MCF 10A (cell line): ENCODE results near the gene TSPAN3. TPM values are rescaled to one million over a fixed set of nuclear protein-coding genes. Genes with fewer than 3 reads are reported as not detected.

Experiments used
- BruUV-seq: library from RNA; stranded (reverse); fragments of 400-500 nt; replicated peaks from 2 replicates; lab custom pipeline; 2021; lab: Mats Ljungman, UMichigan
- CTCF ChIA-PET: fragments of 300-600 bp; sonication (Branson Sonifier 250); formaldehyde crosslinking; extraction: SDS; loops from one replicate; lab custom pipeline; 2021; ENCODE audit warnings: antibody characterized with exemption, inconsistent platforms; lab: Yijun Ruan, JAX
- POLR2A ChIA-PET: fragments of 300-600, 350-650 bp; sonication (Branson Sonifier 250); formaldehyde crosslinking; extraction: SDS; loops from one replicate; lab custom pipeline; 2020; ENCODE audit warnings: antibody characterized with exemption, inconsistent platforms; lab: Yijun Ruan, JAX
- DNase-seq: peaks from one replicate; pipeline ENCODE4 v3.0.0-alpha.2; 2018; ENCODE audit not compliant: unreplicated experiment
- H3K27ac Mint-ChIP-seq: one replicate; pipeline ENCODE4 v1.8.0; 2022; ENCODE audit warnings: mild to moderate bottlenecking, low read depth, mixed read lengths; ENCODE audit not compliant: unreplicated experiment
- H3K27me3 Mint-ChIP-seq: one replicate; pipeline ENCODE4 v1.8.0; 2022; ENCODE audit warnings: mixed read lengths; ENCODE audit not compliant: insufficient read depth, unreplicated experiment
- H3K36me3 Mint-ChIP-seq: one replicate; pipeline ENCODE4 v1.8.0; 2022; ENCODE audit warnings: mild to moderate bottlenecking, moderate library complexity, mixed read lengths; ENCODE audit not compliant: insufficient read depth, unreplicated experiment
- H3K4me1 Mint-ChIP-seq: one replicate; pipeline ENCODE4 v1.8.0; 2022; ENCODE audit warnings: mixed read lengths; ENCODE audit not compliant: insufficient read depth, unreplicated experiment
- H3K4me3 Mint-ChIP-seq: one replicate; pipeline ENCODE4 v1.8.0; 2022; ENCODE audit warnings: mild to moderate bottlenecking, moderate library complexity, mixed read lengths; ENCODE audit not compliant: unreplicated experiment
- H3K9me3 Mint-ChIP-seq: one replicate; pipeline ENCODE4 v1.8.0; 2022; ENCODE audit warnings: mixed read lengths; ENCODE audit not compliant: unreplicated experiment
- CTCF ChIP-seq: fragments of 200-600 bp; IDR thresholded peaks from one replicate; pipeline ENCODE4 v1.8.0; 2022; ENCODE audit warnings: antibody characterized with exemption, mild to moderate bottlenecking; ENCODE audit not compliant: unreplicated experiment
- intact Hi-C: fragments of 100-400 bp; cut with micrococcal nuclease; formaldehyde crosslinking; loops from 2 replicates; pipeline ENCODE4 v1.14.1; 2022
- total RNA-seq: library from RNA; stranded (reverse); gene quantifications from 2 replicates; pipeline ENCODE4 v1.2.3, GENCODE V29; 2022

Gene TSPAN3
- total RNA-seq, 1 experiment from 2014 or later, result 96.6 TPM

GRCh38 chr15:77045985-77046384, 24.9 kb downstream of the TSPAN3 start:
- H3K36me3 Mint-ChIP-seq, result peaks cover 50% of the 10 kb centered on the region

GRCh38 chr15:77044228-77045042, 26.5 kb downstream of the TSPAN3 start:
- Mint-ChIP-seq H3K4me1 (no peaks in the 10 kb centered on the region), H3K9me3 (no peaks in the 10 kb centered on the region), H3K4me3 (no peak overlapping the region), H3K27ac (no peak overlapping the region), H3K27me3 (no peaks in the 10 kb centered on the region), H3K36me3 (peaks cover 49% of the 10 kb centered on the region)
- intact Hi-C loops, result no loop called here
- no peak for DNase-seq
- TF ChIP-seq CTCF, result no peak
- ChIA-PET CTCF (interaction anchor here (2.5 kb wide), 1 partner anchor 16 kb away, joined by 9 read pairs; no protein-coding TSS in a partner anchor), POLR2A (interaction anchor here (0.7 to 2.2 kb wide), 2 partner anchors 17 to 27 kb away, joined by 3 to 5 read pairs; partner anchors contain the start of gene TSPAN3)
- no TSS peak for BruUV-seq

More at GRCh38 chr15:77045985-77046384, 24.9 kb downstream of the TSPAN3 start:
- Mint-ChIP-seq H3K4me1 (no peaks in the 10 kb centered on the region), H3K27ac (no peak overlapping the region), H3K9me3 (no peaks in the 10 kb centered on the region), H3K4me3 (no peak overlapping the region), H3K27me3 (no peaks in the 10 kb centered on the region)
- BruUV-seq, result no TSS peak
- DNase-seq, result no peak
- intact Hi-C loops, result no loop called here
- POLR2A ChIA-PET, result interaction anchor here (0.7 kb wide), 1 partner anchor 17 kb away, joined by 3 read pairs; no protein-coding TSS in a partner anchor
- no peak for TF ChIP-seq CTCF
- CTCF ChIA-PET, result interaction anchor here (0.6 to 2.5 kb wide), 6 partner anchors 9 to 824 kb away, joined by 3 to 9 read pairs (median 3); no protein-coding TSS in a partner anchor

- BruUV-seq, result no TSS peak
- no peaks in the 10 kb centered on the region for H3K27me3 Mint-ChIP-seq
- no peak for DNase-seq
- no peaks in the 10 kb centered on the region for H3K9me3 Mint-ChIP-seq
- peaks cover 38% of the 10 kb centered on the region for H3K36me3 Mint-ChIP-seq
- intact Hi-C loops, result no loop called here
- ChIA-PET POLR2A (interaction anchor here (0.6 to 2.2 kb wide), 2 partner anchors 18 to 26 kb away, joined by 5 read pairs; no protein-coding TSS in a partner anchor), CTCF (no interaction called here)
- TF ChIP-seq CTCF, result no peak
- no peak overlapping the region for H3K27ac Mint-ChIP-seq
- no peaks in the 10 kb centered on the region for H3K4me1 Mint-ChIP-seq
- H3K4me3 Mint-ChIP-seq, result no peak overlapping the region
Observed at GRCh38 chr15:77042955-77043920, 27.7 kb downstream of the TSPAN3 start.
